Measurements from ENCODE around the gene ZFYVE26. TPM values are rescaled to one million over a fixed set of nuclear protein-coding genes. Genes with fewer than 3 reads are reported as not detected.
"Not testable (repeated sequence)": the region's sequence is repeated elsewhere in the genome, so short reads cannot be mapped to it uniquely, and the experiment has no call there.

Gene ZFYVE26
- total RNA-seq, 1 experiment from 2014 or later, result 21.1 TPM

DNA sequence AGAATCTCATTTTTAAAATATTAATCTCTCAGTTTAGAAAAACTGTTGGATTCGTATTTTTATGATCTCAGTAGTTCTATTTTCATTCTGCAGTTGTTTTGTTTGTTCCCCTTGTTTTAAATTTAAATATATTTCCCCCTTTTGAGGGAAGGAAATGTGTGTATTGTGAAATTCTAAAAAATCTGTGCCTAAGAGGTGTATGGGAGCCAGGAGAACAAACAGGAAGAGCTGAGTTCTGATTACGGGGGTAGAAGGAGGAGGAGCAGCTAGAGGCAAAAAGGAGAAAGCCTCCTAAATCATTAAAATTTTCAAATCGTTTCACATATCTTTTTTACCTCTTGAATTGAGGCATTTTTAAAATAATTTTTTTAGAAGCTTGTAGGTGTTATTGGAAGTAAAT lies 112.4 kb downstream of the ZFYVE26 start:
- no peak for TF ChIP-seq EZH2phosphoT487 (IDR thresholded peaks at IDR 0.05; ENCODE audit: borderline replicate concordance, low read length)
- ChIA-PET CTCF (interaction anchor here (0.5 to 2.7 kb wide), 26 partner anchors 8 to 1345 kb away, joined by 3 to 70 read pairs (median 9); partner anchors contain the start of genes ARG2, ATP6V1D, EIF2S1 and PIGH), POLR2A (ENCODE audit: unreplicated experiment) (interaction anchor here (0.5 to 1.2 kb wide), 4 partner anchors 8 to 104 kb away, joined by 3 read pairs; partner anchors contain the start of genes PIGH and RDH11)
- Histone ChIP-seq H3F3A (ENCODE audit: low read length, unreplicated experiment) (no peaks in the 10 kb centered on the region), H3K4me1 (ENCODE audit: insufficient read depth, low read length) (peaks cover 8% of the 10 kb centered on the region; the same call in 1 of the 2 replicates), H3K4me3 (ENCODE audit: low read length) (no peak overlapping the region), H3K4me2 (ENCODE audit: low read length) (no peak overlapping the region), H4K20me1 (ENCODE audit: low read length) (no peaks in the 10 kb centered on the region), H2AFZ (ENCODE audit: low read length) (no peak overlapping the region), H3K79me2 (ENCODE audit: low read length) (no peaks in the 10 kb centered on the region), H3K27me3 (ENCODE audit: low read length) (no peaks in the 10 kb centered on the region), H3K9me2 (replicated peaks; ENCODE audit: low read length) (no peaks in the 10 kb centered on the region), H3K9me3 (ENCODE audit: low read length) (no peaks in the 10 kb centered on the region), H3K27ac (ENCODE audit: low read length) (no peak overlapping the region), H3K9ac (ENCODE audit: low read length) (no peak overlapping the region), H3K36me3 (ENCODE audit: low read depth, low read length) (no peaks in the 10 kb centered on the region)
- ATAC-seq, result no peak
- intact Hi-C loops (cut with micrococcal nuclease), result loop anchor here (1.0 to 5.0 kb wide), 7 partner anchors 30 to 537 kb away; partner anchors contain the start of gene VTI1B
- no TSS peak for BruUV-seq (replicated peaks)
- DNase-seq, result no peak

DNA sequence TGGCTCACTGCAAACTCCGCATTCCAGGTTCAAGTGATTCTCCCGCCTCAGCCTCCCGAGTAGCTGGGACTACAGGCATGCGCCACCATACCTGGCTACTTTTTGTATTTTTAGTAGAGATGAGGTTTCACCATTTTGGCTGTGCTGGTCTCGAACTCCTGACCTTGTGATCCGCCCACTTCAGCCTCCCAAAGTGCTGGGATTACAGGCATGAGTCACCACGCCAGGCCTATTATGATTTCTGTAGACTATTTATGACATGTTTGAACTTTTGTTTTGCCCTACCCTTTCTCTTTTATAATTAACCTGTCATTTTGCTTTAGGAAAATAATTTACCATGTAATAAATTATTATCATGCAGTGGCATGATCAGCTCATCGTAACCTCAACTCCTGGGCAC lies 114.9 kb downstream of the ZFYVE26 start, which contains the start of gene RDH12:
RDH12 (plus strand) TSS at position 395 of the 400 bp plus-strand sequence. CDS start 20,757 bp downstream, outside the sequence.
- H3K4me2 ChIP-seq (ENCODE audit: low read length); CTCF ChIA-PET; ATAC-seq; H3K79me2 ChIP-seq (ENCODE audit: low read length); DNase-seq; H2AFZ ChIP-seq (ENCODE audit: low read length); H3K9ac ChIP-seq (ENCODE audit: low read length); H3K9me2 ChIP-seq (replicated peaks; ENCODE audit: low read length); H4K20me1 ChIP-seq (ENCODE audit: low read length); POLR2A ChIA-PET (ENCODE audit: unreplicated experiment); H3K9me3 ChIP-seq (ENCODE audit: low read length); BruUV-seq (replicated peaks); H3K27ac ChIP-seq (ENCODE audit: low read length); H3K36me3 ChIP-seq (ENCODE audit: low read depth, low read length); H3K27me3 ChIP-seq (ENCODE audit: low read length); H3F3A ChIP-seq (ENCODE audit: low read length, unreplicated experiment); H3K4me1 ChIP-seq (ENCODE audit: insufficient read depth, low read length); H3K4me3 ChIP-seq (ENCODE audit: low read length): not testable (repeated sequence)
- intact Hi-C loops (cut with micrococcal nuclease), result loop anchor here (5.0 kb wide), 1 partner anchor 534 kb away; no protein-coding TSS in a partner anchor

DNA sequence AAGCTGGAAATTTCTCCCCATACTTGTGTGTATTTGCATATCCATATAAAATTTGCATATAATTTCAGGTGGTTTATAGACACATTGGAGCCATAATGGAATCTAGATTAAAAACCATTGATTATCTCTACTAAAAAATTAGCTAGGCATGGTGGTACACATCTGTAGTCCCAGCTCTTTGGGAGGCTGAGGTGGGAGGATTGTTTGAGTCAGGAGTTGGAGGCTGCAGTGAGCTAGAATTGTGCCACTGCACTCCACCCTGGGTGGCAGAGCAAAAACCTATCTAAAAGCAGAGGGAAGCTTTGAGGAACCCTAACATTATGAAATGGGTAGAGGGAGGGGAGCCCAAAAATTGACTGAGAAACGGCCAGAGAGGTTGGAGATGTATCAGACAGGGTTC lies 118.2 kb downstream of the ZFYVE26 start:
- H4K20me1 ChIP-seq (ENCODE audit: low read length), result peaks cover 8% of the 10 kb centered on the region
- TF ChIP-seq EZH2phosphoT487 (IDR thresholded peaks at IDR 0.05; ENCODE audit: borderline replicate concordance, low read length) (no peak), EZH2 (IDR thresholded peaks at IDR 0.05; ENCODE audit: low read length, unreplicated experiment) (no peak)
- TF ChIP-seq, protein P1, sequence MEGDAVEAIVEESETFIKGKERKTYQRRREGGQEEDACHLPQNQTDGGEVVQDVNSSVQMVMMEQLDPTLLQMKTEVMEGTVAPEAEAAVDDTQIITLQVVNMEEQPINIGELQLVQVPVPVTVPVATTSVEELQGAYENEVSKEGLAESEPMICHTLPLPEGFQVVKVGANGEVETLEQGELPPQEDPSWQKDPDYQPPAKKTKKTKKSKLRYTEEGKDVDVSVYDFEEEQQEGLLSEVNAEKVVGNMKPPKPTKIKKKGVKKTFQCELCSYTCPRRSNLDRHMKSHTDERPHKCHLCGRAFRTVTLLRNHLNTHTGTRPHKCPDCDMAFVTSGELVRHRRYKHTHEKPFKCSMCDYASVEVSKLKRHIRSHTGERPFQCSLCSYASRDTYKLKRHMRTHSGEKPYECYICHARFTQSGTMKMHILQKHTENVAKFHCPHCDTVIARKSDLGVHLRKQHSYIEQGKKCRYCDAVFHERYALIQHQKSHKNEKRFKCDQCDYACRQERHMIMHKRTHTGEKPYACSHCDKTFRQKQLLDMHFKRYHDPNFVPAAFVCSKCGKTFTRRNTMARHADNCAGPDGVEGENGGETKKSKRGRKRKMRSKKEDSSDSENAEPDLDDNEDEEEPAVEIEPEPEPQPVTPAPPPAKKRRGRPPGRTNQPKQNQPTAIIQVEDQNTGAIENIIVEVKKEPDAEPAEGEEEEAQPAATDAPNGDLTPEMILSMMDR (conservative IDR thresholded peaks at IDR 0.05; ENCODE audit: low read depth, low read length), result no peak
- peaks cover 11% of the 10 kb centered on the region for H3K4me1 ChIP-seq (ENCODE audit: insufficient read depth, low read length)
- H3K9me2 ChIP-seq (replicated peaks; ENCODE audit: low read length), result no peaks in the 10 kb centered on the region
- no peak overlapping the region for H3K9ac ChIP-seq (ENCODE audit: low read length)
- H3K4me3 ChIP-seq (ENCODE audit: low read length), result no peak overlapping the region
- H3K27ac ChIP-seq (ENCODE audit: low read length), result no peak overlapping the region
- H3K79me2 ChIP-seq (ENCODE audit: low read length), result peaks cover 22% of the 10 kb centered on the region
- no peaks in the 10 kb centered on the region for H3F3A ChIP-seq (ENCODE audit: low read length, unreplicated experiment)
- no peak for DNase-seq
- ChIA-PET POLR2A (ENCODE audit: unreplicated experiment) (interaction anchor here (0.6 kb wide), 1 partner anchor 112 kb away, joined by 5 read pairs; no protein-coding TSS in a partner anchor), CTCF (interaction anchor here (0.6 kb wide), 1 partner anchor 128 kb away, joined by 3 read pairs; no protein-coding TSS in a partner anchor)
- intact Hi-C loops (cut with micrococcal nuclease), result no loop called here
- no peaks in the 10 kb centered on the region for H3K27me3 ChIP-seq (ENCODE audit: low read length)
- BruUV-seq (replicated peaks), result no TSS peak
- ATAC-seq, result no peak
- peaks cover under 1% of the 10 kb centered on the region; the same call in 1 of the 2 replicates for H3K36me3 ChIP-seq (ENCODE audit: low read depth, low read length)
- H3K4me2 ChIP-seq (ENCODE audit: low read length), result no peak overlapping the region
- no peaks in the 10 kb centered on the region for H3K9me3 ChIP-seq (ENCODE audit: low read length)
- H2AFZ ChIP-seq (ENCODE audit: low read length), result no peak overlapping the region
